ENCODE results near the gene TPST1.
"Not testable (repeated sequence)": the region's sequence is repeated elsewhere in the genome, so short reads cannot be mapped to it uniquely, and the experiment has no call there.

The TPST1 gene

DNA sequence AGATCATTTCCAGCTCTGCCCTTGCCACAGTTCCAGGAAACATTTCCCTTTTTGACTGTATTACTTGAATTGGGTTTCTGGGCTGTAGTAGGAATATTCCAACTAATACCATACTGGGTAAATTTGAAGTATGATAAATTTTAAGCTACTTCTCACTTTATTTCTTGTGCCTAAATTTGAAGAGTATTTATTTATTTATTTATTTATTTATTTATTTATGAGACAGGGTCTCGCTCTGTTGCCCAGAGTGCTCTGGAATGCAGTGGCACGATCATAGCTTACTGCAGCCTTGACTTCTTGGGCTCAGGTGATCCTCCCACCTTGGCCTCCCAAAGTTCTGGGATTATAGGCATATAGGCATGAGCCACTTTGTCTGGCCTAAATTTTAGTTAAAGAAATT, 105.5 kb downstream of the TPST1 start:
- DNase-seq (ENCODE audit: low read depth) = no peak
- no peak for TF ChIP-seq CTCF (conservative IDR thresholded peaks at IDR 0.05; ENCODE audit: low read depth, low read length)

GRCh38 chr7:66313886-66314568, 108.9 kb downstream of the TPST1 start:
- no peak for DNase-seq (ENCODE audit: low read depth)
- no peak for TF ChIP-seq CTCF (conservative IDR thresholded peaks at IDR 0.05; ENCODE audit: low read depth, low read length)
- no peak overlapping the region for H3K4me3 ChIP-seq (ENCODE audit: low read depth, low read length)

More for the DNA sequence above, 105.5 kb downstream of the TPST1 start:
- no peak overlapping the region for H3K4me3 ChIP-seq (ENCODE audit: low read depth, low read length)

- peak; percentile 36 for DNase-seq (ENCODE audit: low read depth)
- H3K4me3 ChIP-seq (ENCODE audit: low read depth, low read length) = no peak overlapping the region
- no peak for TF ChIP-seq CTCF (conservative IDR thresholded peaks at IDR 0.05; ENCODE audit: low read depth, low read length)
These were observed 110.1 kb downstream of the TPST1 start for GRCh38 chr7:66315192-66315591.

DNA sequence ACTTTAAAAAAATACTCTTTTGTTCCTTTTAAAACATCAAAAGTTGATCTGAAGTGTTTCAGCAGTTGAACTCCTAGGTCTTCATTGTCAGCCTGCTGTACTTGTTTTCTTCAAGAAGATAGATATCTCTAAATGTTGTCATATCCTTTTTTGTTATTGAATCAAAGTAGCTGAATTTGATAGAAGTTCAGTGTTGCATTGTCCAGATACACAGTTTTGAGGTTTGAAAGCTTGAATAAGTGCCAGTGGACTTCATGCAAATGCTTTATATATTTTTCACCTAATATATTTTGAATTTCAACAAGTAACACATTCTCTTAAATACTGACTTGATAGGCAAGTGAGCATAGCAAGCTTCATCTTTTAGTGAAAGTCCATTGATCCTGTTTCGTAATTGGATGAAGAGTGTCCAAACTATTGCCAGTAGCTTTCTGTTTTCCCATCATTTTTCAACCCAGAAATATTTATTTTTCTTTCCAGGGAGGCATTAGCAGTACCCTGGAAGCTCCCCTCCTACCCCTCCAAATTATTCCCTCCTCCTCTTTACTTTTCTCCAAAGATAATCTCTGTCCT, 114.4 kb downstream of the TPST1 start:
- no peak for DNase-seq (ENCODE audit: low read depth)
- no peak for TF ChIP-seq CTCF (conservative IDR thresholded peaks at IDR 0.05; ENCODE audit: low read depth, low read length)
- no peak overlapping the region for H3K4me3 ChIP-seq (ENCODE audit: low read depth, low read length)

DNA sequence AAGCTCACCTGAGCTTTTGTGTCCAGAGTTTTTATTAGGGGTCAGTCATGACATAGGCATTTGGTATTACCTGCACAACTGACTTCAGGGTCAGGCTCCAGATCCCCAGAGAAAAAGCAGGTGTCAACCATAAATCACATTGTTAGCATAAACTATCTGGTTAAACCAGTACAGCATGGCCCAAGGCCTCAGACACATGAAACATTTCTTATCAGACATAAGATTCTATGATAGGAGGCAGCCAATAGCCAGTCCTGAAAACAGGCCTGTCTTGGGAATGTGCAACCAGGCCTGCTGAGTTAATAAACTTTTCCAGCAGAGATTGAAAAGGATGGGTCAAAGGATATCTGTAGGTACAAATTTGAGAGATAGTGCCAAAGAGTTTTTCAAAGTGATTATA, 116.1 kb downstream of the TPST1 start:
- H3K4me3 ChIP-seq (ENCODE audit: low read depth, low read length) = no peak overlapping the region
- no peak for DNase-seq (ENCODE audit: low read depth)
- TF ChIP-seq CTCF (conservative IDR thresholded peaks at IDR 0.05; ENCODE audit: low read depth, low read length) = no peak

GRCh38 chr7:66323114-66323796, 118.1 kb downstream of the TPST1 start:
- TF ChIP-seq CTCF (conservative IDR thresholded peaks at IDR 0.05; ENCODE audit: low read depth, low read length) = no peak
- DNase-seq (ENCODE audit: low read depth) = no peak

GRCh38 chr7:66324985-66325384, 119.9 kb downstream of the TPST1 start:
- H3K4me3 ChIP-seq (ENCODE audit: low read depth, low read length); DNase-seq (ENCODE audit: low read depth): not testable (repeated sequence)

More at GRCh38 chr7:66323114-66323796, 118.1 kb downstream of the TPST1 start:
- no peak overlapping the region for H3K4me3 ChIP-seq (ENCODE audit: low read depth, low read length)

Measured in choroid plexus epithelial cell (primary cell).